Eye (tissue), 1 donor: ENCODE results near the gene ABCB10.
"Not testable (repeated sequence)": the region's sequence is repeated elsewhere in the genome, so short reads cannot be mapped to it uniquely, and the experiment has no call there.

Source experiments
- DNase-seq: peaks from one replicate; pipeline ENCODE4 v3.0.0-alpha.2; 2015

ABCB10 gene

DNA sequence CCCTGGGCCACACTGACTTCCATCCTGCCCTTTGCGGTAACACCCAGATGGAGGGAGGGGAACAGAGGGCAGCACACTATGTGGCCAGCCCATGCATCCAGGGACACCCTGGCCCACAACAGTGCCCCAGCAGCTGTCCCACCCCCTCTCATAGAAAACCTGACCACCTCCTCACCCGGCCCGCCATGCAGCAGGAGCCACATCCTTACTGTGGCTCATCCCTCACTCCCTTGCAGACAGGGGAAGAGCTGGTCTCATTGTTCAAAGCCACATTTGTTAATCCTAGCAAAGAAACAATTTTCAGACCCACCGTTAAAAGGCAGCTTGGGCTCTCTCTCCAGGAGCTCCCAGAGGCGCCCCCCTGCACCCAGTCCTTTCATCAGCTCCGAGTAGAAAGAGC, 27.2 kb downstream of the ABCB10 start:
- DNase-seq = no peak

DNA sequence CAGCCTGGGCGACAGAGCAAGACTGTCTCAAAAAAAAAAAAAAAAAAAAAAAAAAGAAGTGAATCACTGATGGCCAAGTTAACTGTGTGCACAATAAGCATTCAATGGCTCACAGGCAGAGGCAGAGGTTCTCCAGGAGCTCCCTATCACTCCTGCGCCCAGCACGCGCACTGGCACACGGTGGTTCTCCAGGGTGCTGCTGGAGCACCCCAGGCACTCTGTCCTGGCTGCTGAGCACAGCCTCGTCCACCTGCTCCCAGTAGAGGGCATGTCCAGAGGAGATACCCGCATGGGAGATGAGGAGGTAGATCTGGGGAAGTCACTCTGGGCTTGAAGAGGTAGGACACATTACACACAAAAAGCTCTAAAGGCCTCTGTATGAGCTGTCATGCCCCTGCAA, 28.9 kb downstream of the ABCB10 start:
- no peak for DNase-seq

DNA sequence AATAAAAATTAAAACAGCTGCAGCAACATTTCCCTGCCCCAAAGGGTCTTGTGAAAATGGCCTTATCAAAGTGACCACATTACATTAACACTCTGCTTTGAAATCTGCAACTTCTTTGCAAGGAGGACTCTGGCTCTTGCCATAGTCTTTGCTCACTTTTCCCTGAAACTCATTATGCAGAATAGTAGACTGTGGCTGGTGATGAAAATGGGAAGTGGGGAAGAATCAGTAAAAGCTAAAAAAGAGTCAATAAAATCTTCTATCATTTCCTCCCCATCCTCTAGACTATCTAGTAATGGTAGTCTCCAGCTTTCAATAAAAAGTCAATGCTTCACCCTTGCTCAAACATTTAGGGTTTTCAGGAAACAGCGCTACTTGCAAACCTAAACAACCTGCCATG, 31.8 kb downstream of the ABCB10 start:
- no peak for DNase-seq

DNA sequence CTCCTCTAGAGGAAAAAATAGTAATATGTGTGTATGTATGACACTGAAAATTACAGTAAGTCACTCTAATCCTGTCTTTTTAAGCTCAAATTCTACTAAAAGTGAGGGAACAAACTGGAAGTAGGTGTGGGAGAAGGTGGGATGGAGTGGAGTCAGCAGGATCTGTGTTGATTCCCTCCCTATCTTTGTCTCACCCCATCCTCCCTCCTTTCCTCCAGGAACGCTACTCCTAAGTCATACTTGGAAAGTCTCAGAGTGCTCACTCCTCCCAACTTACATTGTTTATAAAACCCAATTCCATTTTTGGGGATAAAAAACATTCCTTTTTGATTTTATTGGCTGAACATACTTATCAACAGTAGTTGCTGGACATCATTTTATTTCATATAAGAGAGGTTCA, 35.5 kb downstream of the ABCB10 start:
- DNase-seq = no peak

DNA sequence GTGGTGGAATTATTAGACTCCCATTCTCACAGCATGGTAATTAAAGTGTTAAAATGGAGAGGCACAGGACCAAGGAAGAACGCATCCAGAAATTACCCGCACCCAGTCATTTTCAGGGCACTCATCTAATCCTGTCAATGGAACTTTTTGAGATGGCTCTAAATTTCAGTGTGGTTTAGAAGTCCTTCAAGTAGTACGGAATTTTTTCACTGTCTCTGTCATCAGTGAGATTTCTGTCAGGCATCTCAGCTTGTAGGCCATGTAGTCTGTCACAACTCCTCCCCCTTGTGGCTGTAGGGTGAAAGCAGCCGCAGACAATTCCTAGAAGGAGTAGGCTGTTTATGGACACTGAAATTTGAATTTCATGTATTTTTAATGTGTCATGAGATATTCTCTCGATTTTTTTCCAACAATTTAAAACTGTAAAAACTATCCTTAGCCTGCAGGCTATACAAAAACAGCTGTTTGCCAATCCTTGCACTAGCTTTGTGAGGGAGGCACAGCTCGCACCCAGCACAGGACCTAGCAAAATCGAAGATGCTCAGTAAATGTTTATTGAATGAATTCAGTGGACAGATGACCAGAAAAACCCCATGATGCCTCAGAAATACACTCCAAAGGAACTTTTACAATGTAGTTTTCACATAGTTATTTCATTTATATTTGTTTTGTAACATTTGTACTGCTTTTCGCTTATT, 43.8 kb downstream of the ABCB10 start:
- peak; percentile 88 for DNase-seq

DNA sequence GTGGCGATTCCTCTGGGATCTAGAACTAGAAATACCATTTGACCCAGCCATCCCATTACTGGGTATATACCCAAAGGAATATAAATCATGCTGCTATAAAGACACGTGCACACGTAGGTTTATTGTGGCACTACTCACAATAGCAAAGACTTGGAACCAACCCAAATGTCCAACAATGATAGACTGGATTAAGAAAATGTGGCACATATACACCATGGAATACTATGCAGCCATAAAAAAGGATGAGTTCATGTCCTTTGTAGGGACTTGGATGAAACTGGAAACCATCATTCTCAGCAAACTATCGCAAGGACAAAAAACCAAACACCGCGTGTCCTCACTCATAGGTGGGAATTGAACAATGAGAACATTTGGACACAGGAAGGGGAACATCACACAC, 46.9 kb downstream of the ABCB10 start:
- not testable (repeated sequence) for DNase-seq

DNA sequence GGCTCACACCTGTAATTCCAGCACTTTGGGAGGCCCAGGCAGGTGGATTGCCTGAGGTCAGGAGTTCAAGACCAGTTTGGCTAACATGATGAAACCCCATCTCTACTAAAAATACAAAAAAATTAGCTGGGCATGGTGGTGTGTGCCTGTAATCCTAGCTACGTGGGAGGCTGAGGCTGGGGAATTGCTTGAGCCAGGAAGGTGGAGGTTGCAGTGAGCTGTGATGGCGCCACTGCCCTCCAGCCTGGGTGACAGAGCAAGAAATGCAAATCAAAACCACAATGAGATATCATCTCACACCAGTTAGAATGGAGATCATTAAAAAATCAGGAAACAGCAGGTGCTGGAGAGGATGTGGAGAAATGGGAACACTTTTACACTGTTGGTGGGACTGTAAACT, 47.3 kb downstream of the ABCB10 start:
- DNase-seq = not testable (repeated sequence)

DNA sequence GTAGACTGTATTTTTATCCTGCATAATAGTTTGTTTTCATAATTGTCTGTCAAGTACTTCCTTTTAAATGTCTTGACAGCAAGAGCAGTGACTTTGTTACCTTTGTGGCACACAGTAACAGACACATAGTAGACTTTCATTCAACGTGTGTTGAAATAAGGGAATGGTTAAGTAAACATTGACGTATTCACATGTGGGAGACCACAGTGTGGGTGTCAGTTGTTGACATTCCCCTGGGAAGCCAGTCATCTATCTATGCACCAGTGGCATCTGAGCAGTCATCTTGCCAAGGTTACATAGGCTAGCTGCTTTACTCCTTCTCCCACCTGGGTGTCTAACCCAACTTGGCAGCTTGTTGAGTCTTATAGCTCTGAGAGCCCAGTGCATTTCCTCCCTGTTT, 48.9 kb downstream of the ABCB10 start:
- DNase-seq = no peak

DNA sequence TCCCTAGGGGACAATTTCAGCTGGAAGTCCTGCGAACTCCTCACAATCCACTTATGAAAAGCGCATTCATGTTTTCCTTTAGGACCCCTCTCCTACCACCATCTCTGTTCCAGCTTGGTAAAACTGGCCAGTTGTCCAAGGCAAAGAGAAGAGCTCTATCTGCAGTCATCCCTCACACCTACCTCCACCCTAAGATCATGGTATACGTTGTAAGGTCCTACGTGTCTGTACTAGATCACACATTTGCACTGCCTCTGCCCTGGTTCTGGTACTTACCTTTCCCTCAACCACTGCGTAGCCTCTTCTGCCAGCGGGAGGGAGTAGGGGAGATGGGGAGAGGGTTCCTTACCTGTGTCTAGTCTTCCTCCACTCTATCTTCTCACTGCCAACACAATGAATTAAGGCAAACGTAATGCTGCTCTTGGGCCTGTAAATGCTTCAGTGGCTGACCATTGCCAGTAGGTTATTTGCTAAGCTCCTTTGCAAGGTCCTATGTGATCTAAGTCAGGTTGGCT, 49.6 kb downstream of the ABCB10 start:
- no peak for DNase-seq

DNA sequence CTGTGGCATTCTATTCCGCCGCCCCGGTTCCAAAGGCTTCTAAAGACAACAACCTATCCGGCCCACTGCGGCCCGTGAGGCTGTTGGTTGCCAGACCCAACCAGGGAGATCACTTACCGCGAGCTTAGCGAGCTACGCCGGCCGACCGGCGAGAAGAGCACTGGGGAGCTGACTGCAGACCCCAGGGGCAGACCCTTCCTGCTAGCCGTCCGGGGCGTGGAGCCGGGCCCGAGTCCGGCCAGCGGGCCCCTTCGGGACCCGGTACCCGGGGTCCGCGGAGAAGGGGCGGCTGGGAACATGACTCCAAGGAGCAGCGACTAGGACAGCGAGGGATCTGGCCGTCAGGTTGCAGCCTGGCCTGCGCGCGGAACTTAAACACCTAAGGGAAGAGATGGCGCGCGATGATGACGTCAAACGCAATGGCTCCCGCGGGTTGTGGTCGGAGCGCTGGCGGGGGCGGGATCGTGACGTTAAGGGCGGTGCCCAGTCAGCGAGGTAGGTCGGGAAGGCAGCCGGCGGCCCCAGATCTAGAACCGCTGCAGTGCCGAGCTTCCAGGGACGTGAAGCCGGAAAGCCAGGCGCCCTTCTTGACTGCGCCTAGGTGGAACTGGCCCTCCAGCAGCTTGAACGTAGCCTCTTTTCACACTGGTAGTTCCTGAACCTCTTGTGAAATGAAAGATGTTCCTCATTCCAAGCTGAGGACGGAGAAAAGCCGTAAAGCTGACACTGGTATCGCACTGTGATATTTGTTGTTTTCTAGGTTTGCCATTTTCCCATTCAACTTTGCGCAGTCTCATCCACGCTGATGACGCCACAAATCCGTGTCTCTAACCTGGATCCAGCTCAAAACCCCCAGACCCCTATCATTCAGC, 50.3 kb downstream of the ABCB10 start, which contains the start of gene NUP133:
Gene NUP133 (minus strand): TSS at position 391 of the 872 bp plus-strand sequence. CDS start 92 bp downstream, at position 299.
- DNase-seq = peak; percentile 100

DNA sequence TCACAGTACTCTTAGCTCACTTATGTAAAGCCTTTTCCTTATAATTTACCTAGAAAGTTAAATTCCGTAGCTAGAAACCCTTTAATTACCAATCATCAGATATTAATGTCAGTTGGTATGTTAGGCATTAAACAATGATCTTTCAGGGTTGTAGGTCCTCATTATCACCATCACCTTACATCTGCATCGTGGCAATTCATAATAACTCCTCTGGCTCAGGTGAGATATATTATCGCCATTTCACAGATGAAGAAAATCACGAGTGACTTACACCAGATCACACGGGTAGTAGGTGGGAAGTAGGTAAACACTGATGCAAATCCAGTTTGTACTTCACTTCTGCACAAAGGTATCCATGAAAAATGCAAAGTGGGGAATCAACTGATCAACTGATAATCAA, 51.0 kb downstream of the ABCB10 start:
- no peak for DNase-seq

DNA sequence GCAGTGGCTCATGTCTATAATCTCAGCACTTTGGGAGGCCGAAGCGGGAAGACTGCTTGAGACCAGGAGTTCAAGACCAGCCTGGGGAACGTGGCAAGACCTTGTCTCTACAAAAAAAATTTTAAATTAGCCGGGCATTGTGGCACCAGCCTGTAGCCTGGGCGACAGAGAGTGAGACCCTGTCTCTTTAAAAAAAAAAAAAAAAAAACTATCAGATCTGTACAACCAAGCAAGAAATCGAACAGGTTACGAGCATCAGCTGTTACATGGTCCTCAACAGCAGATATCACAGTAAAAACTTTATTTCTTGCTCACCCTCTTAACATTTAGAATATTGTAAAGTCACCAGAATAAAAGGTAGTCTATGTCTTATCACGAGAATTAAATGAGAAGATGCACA, 51.9 kb downstream of the ABCB10 start:
- DNase-seq = no peak

DNA sequence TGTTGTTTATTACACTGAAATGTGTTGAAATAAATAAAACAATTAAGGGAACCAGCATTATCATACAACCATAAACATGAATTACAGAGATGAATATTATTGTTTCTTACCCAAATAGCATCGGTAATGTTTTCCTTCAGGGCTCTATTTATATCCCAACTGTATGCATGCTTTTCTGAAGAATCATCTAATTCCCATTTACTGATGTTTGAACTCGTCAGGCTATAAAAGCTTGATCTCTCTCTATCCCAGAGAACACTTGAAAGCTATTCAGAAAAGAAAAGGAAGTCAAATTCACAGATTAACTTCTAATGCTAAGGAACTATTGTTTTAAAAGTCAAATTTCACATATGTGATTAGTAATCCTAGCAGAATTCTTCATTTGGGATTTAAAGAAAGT, 62.7 kb downstream of the ABCB10 start:
- DNase-seq = no peak

DNA sequence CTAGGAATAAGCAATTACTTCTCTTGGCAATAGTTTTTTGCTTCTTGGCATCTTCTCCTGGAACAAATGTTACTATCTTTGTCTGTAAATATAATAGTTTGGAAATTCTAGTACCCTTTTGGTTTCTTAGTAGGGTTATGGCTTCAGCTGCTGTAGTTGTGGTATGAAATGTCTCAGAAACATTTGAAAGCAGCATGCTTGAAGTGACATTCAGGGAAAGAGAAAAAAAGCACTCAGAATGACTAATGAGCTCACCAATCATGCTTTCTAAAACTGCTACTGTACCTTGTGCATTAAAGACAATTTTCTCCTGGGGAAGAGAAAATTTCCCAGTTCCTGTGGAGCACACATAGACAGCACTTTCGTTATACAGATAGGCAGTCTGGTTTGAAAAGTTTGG, 71.3 kb downstream of the ABCB10 start:
- no peak for DNase-seq

DNA sequence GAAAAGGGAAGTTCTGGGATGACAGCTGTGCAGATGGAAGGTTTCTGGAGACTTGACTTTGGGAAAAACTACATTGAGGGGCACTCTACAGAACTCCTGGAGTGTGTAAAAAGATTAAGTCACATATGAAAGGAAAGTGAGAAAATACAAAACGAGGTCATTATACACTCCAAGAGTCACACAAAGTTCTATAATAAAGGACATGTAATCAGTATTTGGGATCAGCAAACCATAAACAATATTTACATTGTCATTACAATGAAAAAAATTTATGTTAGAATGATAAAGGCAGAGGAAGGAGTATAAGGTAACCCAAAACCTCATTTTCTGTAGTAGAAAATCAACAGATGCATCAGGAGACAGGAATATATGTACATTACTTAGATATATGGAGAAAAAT, 73.2 kb downstream of the ABCB10 start:
- DNase-seq = no peak

DNA sequence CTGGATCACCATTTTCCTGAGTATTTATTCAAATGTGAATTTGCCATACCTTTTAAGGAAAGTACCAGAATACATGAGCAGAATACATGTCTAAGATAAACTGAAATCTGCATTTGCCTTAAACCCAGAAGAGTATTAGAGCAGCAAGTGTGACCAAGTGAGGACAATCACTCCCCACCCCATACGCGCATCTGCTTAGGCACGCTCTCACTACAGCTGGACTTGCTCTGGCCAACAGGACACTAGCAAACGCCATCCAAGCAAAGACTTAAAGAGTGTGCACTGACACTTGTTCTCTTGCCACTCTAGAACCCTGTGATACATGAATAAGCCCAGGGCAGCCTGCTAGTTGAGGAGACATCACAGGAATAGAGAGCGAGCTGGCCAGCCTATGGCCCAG, 76.0 kb downstream of the ABCB10 start:
- no peak for DNase-seq

DNA sequence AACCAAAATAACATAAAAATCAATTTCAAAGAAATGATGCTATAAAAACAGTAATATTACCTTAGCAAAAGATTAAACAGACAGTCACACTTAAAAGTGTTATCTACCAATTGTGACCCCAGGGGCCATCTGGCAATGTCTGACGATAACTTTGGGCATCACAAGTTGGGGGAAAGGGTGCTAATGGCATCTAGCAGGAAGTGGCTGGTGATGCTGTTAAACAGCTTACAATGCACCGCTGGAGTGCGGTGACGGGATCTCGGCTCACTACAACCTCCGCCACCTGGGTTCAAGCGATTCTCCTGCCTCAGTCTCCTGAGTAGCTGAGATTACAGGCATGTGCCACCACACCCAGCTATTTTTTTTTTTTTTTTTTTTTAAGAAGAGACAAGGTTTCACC, 78.0 kb downstream of the ABCB10 start:
- no peak for DNase-seq

DNA sequence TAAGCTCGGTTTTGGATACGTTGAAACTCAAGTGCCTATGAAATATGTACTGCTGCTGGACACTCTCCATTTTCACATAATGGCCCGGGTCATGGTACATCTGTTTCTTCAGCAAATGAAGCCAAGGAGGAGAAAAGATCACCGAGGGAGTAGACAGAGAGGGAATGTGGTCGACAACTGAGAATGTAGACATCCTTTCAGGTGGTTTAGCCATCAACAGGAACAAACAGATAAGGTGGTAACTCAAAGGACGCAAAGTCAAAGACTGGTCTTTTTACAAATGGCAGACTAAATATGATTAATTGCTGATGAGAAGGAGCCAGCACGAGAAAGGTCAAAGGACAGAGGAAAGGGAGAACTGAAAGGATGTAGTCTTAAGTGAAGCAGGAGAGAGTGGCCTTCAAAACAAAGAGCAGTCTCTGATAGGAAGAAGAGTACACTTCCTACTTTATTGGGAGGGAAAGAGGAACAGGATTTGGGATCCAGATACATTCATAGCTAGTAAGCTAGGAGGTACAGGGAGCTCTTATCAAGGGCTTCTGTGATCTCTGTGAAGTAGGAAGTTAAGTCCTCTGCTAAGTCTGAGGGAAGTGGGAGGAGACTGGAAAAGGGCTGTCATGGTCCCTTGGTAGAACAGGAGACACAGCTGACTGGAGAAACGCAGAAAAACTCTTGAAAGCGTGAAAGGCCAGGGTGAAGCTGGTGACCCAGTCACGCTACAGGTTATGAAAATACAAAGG, 78.7 kb downstream of the ABCB10 start:
- DNase-seq = no peak

DNA sequence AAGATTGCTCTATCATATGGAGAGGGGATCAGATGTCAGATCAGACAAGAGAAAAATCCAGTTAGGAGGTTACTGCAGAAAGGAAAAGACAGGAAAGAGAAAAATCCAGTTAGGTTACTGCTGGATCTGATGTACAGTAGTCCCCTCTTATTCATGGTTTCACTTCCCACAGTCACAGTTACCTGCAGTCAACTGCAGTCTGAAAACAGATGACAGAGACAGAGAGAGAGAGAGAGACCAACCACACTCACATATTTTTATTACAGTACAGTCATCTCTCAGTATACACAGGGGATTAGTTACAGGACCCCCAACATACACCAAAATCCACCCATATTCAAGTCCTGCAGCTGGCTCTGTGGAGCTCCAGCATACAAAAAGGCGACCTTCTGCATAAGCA, 79.7 kb downstream of the ABCB10 start:
- no peak for DNase-seq

DNA sequence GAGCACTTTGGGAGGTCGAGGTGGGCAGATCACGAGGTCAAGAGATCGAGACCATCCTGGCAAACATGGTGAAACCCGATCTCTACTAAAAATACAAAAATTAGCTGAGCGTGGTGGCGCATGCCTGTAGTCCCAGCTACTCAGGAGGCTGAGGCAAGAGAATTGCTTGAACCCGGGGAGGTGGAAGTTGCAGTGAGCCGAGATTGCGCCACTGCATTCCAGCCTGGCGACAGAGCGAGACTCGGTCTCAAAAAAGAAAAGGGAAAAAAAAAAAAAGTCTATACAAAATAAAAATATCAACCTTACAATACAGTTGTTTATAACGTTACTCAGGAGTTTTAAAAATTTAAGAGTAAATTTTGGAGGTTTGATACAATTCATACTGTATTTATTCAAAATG, 82.6 kb downstream of the ABCB10 start:
- DNase-seq = not testable (repeated sequence)

DNA sequence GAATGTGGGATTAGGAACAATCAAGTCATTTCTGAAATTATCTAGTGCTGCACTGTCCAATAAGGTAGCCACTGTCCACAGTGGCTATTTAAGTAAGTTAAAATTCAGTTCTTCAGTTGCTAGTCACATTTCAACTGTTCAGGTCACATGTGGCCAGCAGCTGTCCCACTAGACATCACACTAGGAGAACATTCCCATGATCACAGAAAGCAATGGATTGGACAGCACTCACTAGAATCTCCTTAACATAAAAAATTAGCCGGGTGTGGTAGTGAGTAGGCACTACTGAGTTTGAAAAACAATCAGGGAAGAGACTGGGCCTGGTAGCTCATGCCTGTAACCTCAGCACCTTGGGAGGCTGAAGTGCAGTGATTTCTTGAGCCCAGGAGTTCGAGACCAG, 84.0 kb downstream of the ABCB10 start:
- no peak for DNase-seq

DNA sequence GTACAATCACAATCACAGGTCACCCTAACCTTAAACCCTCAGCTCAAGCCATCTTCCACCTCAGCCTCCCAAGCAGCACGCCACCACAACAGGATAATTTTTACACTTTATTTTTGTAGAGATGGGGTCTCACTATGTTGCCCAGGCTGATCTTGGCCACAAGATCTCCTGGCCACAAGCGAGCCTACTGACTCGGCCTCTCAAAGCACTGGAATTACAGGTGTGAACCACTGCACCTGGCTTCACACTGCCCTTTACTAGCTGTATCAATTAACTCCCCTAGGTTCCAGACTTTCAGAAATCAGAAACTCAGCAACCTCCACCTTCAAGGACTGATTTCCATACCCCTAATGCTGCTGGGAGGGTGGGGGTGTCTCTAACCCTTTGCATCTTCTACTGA, 87.3 kb downstream of the ABCB10 start:
- DNase-seq = no peak

DNA sequence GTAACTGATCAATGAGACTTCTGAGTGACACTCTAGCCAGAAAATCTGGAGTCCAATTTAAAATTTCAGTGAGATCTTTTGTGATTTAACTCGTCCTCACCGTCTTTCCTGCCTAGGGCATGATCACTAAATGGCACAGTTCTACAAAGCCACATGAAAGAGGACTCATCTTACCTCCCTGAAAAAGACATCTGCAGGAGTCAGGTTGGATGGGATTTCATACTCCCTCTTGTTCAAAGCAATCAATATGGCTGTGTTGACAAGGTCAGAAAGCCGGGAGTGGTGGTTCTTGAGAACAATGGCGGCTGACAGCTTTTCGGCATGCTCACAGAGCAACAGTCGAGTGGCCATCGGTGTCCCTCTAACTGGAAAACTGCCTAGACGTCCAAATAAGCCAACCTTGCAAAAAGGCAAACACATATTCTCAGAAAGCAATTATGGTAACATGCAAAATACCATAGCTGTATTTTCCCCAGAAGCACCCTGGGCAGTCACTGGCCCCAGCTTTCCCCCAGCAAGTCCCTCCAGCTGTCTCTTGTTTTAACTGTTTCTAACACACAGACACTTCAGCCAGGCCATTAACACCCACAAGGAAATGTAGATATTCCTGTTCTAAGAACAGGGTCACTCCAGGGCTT, 88.0 kb downstream of the ABCB10 start:
- DNase-seq = no peak
